Measurements from ENCODE around the gene SPINK14.

The SPINK14 gene

GRCh38 chr5:148202531-148203203 lies 34.3 kb downstream of the SPINK14 start, which contains the start of gene SPINK6:
Gene SPINK6, plus strand, starts transcription at chr5:148203042. Its CDS starts 55 bp downstream, at chr5:148203097.
- DNase-seq, result peak; percentile 21

GRCh38 chr5:148205044-148205806 lies 36.9 kb downstream of the SPINK14 start:
- DNase-seq, result no peak

DNA sequence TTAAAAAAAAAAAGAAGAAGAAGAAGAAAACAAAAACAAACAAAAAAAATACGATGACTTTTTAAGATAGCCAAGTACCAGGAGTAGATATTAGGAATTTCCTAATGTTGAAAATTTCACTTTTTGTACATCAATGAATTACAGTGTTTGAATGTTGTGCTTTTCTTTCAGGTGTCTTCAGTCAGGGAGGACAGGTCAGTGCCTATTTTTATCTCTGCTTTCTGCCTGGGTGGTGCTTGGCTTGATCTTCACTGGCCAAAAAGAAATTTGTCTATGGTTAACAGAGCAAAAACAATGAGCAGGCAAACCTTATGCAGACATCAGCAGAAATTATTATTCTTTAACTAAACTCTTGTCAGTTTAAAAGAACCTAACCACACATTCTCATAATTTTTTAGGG lies 37.5 kb downstream of the SPINK14 start:
- DNase-seq, result no peak

DNA sequence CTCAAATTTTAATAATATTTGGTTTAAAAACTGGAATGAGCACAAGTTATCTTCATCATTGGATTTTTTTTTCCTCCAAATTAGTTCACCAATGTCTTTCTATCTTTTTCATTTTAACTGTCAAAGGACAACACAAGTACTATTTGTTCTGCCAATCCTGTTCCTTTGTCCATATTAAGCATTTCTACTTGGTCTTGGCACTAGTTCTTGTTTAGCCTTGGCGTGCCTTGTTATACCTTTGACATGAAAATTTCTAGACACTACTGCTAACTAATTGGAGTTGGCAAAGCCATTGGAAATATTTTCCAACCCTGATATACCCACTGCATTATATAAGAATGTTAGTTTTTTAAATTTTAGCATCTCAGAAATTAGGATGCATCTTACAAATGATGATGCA lies 38.3 kb downstream of the SPINK14 start:
- no peak for DNase-seq

DNA sequence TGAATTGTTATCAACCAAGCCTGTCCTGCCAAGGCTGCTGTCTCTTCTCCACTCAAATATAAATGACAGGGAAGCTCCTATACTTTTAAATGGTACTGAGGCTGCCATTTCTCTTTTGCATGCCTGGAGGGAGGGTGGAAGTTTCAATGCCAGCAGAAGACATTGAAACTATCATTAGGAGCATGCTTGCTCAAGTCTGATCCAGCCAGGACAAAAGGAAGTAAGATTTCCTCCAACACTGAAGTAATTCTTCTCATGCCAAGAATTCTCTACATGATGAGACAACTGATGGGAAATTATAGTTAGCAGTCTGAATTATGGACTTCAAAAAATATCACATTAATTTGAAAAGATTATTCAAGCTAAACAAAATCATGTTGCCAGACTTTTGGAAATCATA lies 39.9 kb downstream of the SPINK14 start:
- DNase-seq, result no peak

- no peak for DNase-seq
Measured at GRCh38 chr5:148209151-148209770, 40.9 kb downstream of the SPINK14 start.

DNA sequence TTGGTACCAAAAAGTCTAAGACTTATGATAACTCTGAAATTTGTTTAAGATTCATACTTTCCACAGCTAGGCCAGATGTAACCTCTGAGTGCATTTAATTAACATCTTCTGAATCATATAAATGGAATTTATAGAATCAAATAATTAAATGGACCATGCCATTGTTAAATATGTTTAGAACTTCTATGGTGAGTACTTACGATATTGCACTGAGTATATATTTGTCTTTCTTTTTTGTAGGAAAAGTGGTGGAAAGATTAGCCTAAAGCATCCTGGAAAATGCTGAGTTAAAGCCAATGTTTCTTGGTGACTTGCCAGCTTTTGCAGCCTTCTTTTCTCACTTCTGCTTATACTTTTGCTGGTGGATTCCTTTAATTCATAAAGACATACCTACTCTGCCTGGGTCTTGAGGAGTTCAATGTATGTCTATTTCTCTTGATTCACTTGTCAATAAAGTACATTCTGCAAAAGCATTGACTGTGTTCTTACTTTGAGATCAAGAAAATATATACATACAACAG lies 46.4 kb downstream of the SPINK14 start:
- no peak for DNase-seq

DNA sequence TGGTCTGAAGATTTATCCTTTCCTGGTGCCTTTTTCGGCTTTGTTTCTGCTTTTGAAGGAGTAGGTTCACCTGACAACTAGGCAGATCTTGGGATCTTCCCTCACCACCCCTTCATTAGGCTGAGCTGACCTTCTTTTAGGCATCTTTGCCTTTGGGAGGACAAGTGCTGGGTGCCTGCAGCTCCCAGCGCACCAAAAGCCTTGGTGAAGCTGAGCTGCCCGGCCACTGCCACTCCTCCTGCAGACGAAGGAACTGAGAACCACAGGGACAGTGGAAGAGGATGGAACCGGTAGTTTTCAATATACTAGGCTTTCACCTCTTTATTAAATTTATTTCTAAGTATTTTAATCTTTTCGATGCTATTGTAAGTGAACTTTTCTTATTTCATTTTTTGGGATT lies 53.2 kb downstream of the SPINK14 start:
- no peak for DNase-seq

GRCh38 chr5:148224117-148224742 lies 55.9 kb downstream of the SPINK14 start:
- no peak for DNase-seq
